Left colon (tissue), 2 donors: ENCODE measurements around the gene SDK1. TPM values are rescaled to one million over a fixed set of nuclear protein-coding genes. Genes with fewer than 3 reads are reported as not detected.
"Not testable (repeated sequence)": the region's sequence is repeated elsewhere in the genome, so short reads cannot be mapped to it uniquely, and the experiment has no call there.

Source experiments
- ATAC-seq: fragments of 200-7000 bp; cut with Tn5 transposase; one replicate; pipeline ENCODE4 v1.9.1; 2020; ENCODE audit warnings: mild to moderate bottlenecking, moderate library complexity
- DNase-seq, 2 donors: peaks; one replicate each; pipeline ENCODE4 v3.0.0-alpha.2; 2020
- intact Hi-C, 2 donors: fragments of 100-400 bp; cut with DNase I in 1 of 2; cut with micrococcal nuclease in 1 of 2; formaldehyde crosslinking; loops; one replicate each; pipeline versions ENCODE4 v1.11.2 to v1.14.0; 2022; cut with DNase I, micrococcal nuclease
- total RNA-seq, 2 donors: library from RNA; stranded (reverse); fragmentation: NEBNext Ultra II Directional; extraction: Animal tissue kit (Norgen Biotek cat#: 25700); gene quantifications; one replicate each; pipeline ENCODE4 v1.2.1, GENCODE V29; 2021
- donor health status: DM: no; HTN: no; CAD: no.
- donor health status: DM: yes; HTN: yes; CAD: no.

SDK1 gene
- total RNA-seq, 2 donors from 2014 or later: 3.4 to 5.8 TPM

DNA sequence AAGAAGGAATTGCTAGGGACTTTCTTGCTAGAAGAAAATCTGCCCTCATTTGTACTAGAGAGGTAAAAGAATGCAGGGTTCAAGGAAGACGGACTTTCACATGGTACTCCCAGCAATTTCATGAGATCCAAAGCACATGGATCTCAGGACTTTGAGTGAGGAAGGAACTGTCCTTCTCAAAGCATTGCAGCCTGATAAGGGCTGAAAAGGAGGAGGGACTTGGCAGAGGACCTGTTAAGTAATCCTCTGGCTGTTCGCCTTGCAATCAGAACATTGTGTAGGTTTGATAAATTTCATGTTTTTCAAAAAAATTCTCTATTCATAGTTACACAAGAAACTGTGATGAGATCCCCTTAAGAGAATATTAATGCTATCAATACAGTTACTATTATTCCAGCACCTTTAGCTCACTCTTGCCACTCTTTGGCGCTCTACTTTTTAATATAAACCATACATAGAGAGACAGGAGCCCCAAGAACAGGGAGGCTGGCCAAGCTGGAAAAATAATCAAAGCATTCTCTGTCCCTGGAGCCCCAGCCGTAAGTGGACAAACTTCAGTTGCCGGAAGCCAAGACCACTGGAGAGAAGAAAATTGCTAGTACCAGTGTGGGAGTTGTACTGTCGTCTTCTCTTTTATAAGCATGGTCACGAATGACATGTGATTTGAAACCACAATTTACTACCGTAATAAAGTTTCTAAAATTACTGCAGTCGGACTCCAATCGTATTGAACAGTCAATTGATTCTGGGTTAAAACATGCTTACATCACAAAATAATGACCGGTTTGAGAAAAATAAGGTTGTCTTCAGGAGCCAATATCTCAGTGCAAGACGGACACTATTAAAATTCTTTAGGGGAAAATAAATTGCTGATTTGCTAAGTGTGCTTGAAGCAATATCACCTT, 424.4 kb downstream of the SDK1 start:
- intact Hi-C loops: no loop called here
- no peak for DNase-seq
- no peak for ATAC-seq

DNA sequence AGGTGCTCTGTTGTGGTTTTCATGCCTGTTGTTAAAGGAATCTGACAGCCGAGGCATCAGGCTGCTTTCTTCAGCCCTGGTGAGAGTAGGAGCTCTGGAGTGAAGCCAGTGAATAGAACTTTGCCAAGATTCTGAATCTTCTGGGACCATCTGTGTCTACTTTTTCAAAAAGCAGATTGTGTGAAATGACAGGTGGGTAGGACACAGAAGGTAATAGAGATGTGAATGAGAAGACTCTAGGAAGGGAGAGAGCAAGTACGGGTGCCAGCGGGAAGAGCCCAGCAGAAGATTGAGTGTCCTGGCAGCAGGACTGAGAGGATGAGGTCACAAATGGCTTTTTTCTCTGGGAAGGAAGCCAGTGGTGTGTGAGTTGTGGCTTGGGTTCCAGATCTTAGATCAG, 429.2 kb downstream of the SDK1 start:
- intact Hi-C loops: no loop called here
- no peak for DNase-seq
- no peak for ATAC-seq

- DNase-seq (no peak), ATAC-seq (no peak)
- intact Hi-C loops: no loop called here
Measured at GRCh38 chr7:3732395-3733005, 431.4 kb downstream of the SDK1 start.

DNA sequence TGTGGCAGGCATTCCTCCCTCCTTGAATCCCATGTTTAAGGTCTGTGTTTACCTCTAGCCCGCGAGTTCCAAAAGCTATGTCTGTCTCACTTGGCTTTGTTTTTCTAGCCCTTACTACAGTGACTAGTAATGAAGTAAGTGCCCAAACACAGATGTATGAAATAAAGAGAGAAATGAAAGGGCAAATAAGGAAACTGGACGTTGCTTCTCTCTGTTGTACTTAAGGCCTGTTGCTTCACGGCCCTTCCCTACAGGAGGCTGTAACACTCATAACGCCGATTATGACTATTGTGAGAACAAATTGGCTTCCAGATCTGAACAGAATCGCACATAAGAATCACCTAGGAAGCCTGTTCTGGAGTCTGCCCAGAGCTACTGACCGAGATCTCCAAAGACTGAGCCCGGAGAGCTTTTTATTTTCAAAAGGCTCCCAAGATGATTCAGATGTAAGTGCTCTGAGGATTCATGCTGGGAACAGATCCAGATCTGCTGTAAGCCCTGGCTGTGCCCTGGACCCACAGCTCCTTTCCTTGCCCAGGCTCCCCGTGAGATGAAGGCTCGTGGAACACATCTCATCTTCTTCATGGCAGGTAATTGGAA, 432.6 kb downstream of the SDK1 start:
- intact Hi-C loops: no loop called here
- no peak for DNase-seq
- no peak for ATAC-seq

DNA sequence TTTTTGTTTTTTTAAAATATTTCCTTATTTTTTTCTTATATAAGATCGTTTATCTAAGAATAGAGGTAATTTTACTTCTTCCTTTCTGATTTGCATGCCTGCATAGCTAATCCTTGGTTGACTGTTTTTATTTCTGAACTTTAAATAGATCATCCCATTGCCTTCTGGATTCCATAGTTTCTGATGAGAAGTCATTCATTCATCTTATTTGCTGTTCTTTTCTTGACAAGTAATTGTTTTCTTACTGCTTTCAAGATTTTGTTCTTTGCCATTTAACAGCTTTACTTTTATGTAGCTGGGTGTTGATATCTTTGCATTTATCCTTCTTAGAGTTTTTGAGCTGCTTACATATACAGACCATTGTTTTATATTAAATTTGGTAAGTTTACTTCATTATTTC, 437.9 kb downstream of the SDK1 start:
- ATAC-seq (no peak), DNase-seq (no peak)
- intact Hi-C loops: no loop called here

DNA sequence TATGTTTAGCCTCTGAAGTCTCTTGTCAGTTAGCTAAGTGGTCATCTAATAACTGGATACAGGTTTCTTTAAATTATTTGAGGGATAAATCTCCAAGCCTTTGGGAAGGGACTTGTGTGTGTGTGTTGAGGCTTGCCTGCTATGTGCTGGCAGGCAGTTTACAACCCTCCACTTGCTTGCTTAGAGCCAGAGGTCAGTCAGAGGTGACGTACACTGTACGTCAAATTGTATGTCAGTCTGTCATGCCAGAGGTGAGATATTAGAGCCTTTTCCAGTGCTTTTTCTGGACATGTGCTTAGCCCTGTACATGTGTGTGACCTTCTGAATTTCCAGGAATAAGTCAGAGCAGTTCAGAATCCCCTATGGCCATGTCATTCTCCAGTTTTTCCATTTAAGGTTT, 438.9 kb downstream of the SDK1 start:
- DNase-seq: no peak
- intact Hi-C loops: no loop called here
- ATAC-seq: no peak

DNA sequence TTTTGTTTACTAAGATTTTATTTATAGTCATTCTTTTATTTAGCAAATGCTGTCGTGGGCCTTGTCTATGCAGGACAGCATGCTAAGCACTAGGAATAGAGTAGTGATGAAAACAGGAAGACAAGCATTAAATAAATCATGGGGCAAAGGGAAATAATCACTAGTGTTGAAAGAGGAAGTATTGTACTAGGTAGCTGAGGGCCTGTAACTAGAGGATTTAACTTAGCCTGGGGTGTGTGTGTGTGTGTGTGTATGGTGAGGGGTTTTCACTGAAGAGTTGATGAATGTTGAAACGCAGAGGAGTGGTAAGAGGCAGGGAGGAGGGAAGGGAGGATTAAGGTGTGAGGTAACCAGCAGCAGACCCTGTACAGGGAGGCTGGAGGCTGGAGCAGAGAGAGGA, 446.4 kb downstream of the SDK1 start:
- ATAC-seq (no peak), DNase-seq (no peak)
- intact Hi-C loops: no loop called here

DNA sequence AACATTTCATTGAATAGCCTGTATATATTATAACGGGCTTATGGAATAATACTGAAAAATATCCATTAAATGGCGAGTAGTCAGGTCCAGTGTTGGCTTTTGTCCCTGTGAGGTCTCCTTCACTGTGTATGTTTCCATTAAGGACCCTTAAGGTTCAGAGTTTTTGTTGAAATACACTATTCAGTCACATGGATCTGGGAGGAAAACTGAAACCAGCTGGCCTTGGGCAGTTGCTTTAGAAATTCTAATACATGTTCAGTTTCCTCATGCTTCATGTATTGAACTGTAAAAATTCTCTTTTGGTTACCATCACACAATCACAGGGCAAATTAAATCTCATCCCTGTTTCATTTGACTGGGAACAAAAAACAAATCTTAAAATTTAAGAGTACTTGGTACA, 447.3 kb downstream of the SDK1 start:
- DNase-seq (no peak), ATAC-seq (no peak)
- intact Hi-C loops: no loop called here

DNA sequence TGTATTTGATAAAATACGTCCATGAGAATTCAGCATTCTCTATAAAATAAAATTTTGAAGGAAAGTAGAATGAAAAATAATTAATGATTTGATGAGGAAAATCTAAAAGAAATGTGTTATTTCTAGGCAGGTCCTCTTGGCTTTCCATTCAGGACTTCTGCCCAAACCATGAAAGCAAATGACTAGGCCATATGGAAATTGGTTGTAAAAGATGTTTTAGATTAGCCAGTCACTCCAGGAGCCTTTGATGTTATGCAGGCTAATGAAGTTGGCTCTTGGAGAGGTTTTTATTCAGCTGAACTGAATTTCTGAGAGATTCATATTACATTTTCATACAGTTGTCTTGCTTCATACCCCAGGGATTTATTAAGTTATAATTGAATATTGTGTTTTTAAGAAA, 452.8 kb downstream of the SDK1 start:
- intact Hi-C loops: no loop called here
- ATAC-seq (no peak), DNase-seq (no peak)

- ATAC-seq: no peak
- peak in 1 of 2 donors; percentile 9 for DNase-seq
- intact Hi-C loops: no loop called here
Measured at GRCh38 chr7:3754493-3755341, 453.7 kb downstream of the SDK1 start.

- intact Hi-C loops, ATAC-seq, DNase-seq: not testable (repeated sequence)
Measured at GRCh38 chr7:3755778-3756453, 454.9 kb downstream of the SDK1 start.

DNA sequence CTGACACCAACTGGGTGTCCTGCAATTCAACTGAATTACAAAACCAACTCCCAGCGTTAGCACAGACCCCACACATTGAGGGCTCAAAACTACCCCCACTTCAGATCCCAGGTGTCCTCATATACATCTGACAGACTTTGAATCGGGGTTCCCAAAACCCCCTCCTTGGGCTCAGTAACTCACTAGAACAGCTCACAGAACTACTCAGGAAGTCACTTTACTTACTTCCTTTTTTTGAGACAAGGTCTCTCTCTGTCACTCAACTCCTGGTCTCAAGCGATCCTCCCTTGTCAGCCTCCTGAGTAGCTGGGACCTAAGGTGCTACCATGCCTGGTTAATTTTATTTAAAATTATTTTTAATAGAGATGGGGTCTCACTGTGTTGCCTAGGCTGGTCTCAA, 456.0 kb downstream of the SDK1 start:
- no peak for ATAC-seq
- intact Hi-C loops: no loop called here

GRCh38 chr7:3760651-3761050, 459.6 kb downstream of the SDK1 start:
- DNase-seq (no peak), ATAC-seq (no peak)
- intact Hi-C loops: no loop called here

More for the DNA sequence above, 456.0 kb downstream of the SDK1 start:
- DNase-seq: no peak

GRCh38 chr7:3762146-3762831, 461.2 kb downstream of the SDK1 start:
- intact Hi-C loops: no loop called here
- no peak for ATAC-seq
- no peak for DNase-seq

GRCh38 chr7:3767917-3768777, 467.1 kb downstream of the SDK1 start:
- ATAC-seq (no peak), DNase-seq (no peak)

DNA sequence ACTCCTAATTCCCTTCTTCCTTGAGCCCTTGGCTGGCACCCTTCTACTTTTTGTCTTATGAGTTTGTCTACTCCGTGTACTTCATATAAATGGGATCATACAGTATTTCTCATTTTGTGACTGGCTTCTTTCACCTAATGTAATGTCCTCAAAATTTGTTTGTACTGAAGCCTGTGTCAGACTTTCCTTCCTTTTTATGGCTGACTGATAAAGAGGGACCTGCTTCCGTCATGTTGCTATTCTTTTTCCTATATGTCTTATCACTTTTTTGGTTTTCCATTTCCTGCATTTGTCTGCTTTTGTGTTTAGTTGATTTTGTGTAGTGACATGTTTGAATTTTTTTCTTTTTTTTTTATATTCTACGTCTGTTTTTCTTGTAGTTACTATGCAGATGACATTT, 470.9 kb downstream of the SDK1 start:
- intact Hi-C loops: no loop called here
- no peak for DNase-seq
- ATAC-seq: no peak

More at GRCh38 chr7:3767917-3768777, 467.1 kb downstream of the SDK1 start:
- intact Hi-C loops: no loop called here

- DNase-seq: no peak
- ATAC-seq: no peak
- intact Hi-C loops: no loop called here
Measured at GRCh38 chr7:3778345-3778744, 477.3 kb downstream of the SDK1 start.
